ENCODE results near the gene TMEM176A.

DNA sequence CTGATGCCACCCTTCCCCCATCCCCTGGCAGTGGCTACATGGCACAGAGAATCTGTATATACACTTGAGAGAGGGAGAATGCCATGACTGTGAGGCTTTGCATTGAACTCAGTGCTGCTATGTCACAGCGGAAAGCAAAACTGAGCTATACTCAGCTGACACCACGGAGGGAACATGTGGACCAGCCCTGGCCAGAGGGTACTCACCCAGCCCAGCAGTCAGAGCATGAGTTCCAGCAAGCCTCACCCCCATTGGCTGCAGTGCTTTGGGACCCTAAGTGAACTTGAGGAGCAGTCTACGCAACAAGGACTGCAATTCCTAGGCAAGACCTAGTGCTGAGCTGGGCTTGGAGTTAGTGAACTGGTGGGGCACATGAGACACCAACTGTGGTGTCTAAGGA is 41.4 kb downstream of the TMEM176A start:
- TF ChIP-seq POLR2AphosphoS5 (IDR thresholded peaks at IDR 0.05; ENCODE audit: low read depth, low read length) (no peak), TAF1 (IDR thresholded peaks at IDR 0.05; ENCODE audit: borderline replicate concordance, low read depth, low read length) (no peak)

All from GM12892 (cell line).